Embryonic facial prominence (tissue), 1 donor: ENCODE measurements around the gene ERC2.

Experiments used
- DNase-seq: peaks from one replicate; pipeline ENCODE4 v3.0.0-alpha.2; 2016; ENCODE audit errors: extremely low spot score

Gene ERC2

DNA sequence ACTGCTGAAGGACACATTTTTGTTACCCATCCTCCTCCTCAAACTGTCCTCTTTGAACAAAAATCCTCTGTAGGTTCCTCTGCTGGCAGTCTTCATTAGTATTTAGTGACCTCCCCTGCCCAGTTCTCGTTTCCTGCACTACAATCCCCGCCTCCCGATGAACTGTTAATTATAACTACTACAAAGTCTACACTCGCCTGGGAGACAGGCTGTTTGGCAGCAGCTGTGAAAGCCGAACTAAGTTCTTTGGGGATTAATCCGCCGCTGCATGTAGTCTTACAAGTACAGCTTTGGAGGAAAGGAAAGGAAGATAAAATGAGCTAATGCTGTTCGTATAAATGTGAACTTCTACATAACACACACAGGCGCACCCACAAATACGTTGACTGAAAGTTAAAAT lies 821.2 kb downstream of the ERC2 start:
- no peak for DNase-seq

DNA sequence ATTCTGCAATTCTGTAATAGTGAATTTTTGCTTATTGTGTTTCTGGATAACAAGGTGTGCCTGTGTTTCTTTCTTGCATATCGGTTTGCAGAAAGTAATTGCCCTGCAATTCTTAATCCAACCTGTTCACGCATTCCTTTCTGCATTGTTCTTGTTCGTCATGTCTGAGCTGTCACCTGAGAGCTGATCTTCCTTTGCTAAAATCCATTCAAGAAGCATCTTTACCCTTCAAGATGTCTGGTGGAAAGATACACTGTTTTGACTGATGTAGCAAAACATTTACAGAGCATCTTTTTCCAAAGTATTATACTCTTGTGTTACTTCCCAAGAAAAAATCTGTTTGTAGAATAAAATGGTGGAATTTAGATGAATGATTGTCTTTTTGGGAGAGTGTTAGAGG lies 822.1 kb downstream of the ERC2 start:
- DNase-seq, result no peak

DNA sequence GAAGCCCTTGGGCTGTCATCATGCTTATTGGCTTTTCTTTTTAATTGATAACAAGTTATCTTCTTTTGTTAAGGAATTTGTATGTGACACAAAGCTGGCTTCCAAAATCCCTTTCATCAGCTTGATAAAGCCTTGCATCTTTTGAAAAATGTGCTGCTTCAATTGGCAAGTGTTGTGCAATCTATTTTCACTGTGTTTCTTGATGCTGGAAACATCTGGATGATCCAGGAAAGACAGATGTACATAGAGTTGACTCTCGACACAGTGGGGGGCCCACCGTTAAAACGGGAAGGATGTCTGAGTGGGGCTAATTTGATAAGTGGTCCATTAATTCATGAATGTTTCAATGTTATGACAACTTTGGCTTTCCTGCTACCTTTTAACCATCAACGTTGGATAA lies 822.8 kb downstream of the ERC2 start:
- DNase-seq, result no peak

DNA sequence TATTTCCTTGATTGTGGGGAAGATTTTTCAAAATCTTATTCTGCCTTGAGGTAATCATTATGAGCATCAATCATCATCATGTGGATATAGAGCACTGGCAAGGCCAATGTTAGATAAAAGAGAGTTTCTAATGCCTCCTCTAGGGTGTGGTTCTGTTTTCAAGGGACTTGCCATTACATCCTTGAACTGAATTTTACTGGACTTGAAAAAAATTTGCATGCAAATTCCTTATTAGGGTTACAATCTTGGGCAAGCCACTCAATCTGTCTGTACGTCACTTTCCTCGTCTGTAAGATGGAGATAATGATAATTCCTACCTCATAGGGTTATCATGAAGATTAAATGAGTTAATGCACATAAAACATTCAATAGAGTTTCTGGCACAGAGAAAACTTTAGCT lies 825.0 kb downstream of the ERC2 start:
- no peak for DNase-seq

DNA sequence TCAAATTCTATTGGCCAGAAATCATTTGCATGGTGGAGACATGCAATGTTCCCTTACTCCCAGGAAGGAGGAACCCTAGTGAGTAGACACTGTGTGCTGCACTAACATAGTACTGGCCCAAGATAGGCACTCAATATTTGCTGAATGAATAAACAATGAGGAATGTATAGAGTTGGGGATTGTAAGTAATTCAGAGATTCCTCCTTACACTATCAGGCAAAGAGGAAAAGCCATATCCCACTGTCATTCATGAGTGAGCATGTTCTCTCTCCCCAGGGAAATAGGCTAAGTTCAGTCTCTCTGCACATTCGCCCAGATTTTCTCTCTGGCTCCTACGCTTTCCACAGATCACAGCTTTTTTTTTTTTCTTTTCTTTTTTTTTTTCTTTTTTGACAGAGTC lies 826.3 kb downstream of the ERC2 start:
- no peak for DNase-seq

DNA sequence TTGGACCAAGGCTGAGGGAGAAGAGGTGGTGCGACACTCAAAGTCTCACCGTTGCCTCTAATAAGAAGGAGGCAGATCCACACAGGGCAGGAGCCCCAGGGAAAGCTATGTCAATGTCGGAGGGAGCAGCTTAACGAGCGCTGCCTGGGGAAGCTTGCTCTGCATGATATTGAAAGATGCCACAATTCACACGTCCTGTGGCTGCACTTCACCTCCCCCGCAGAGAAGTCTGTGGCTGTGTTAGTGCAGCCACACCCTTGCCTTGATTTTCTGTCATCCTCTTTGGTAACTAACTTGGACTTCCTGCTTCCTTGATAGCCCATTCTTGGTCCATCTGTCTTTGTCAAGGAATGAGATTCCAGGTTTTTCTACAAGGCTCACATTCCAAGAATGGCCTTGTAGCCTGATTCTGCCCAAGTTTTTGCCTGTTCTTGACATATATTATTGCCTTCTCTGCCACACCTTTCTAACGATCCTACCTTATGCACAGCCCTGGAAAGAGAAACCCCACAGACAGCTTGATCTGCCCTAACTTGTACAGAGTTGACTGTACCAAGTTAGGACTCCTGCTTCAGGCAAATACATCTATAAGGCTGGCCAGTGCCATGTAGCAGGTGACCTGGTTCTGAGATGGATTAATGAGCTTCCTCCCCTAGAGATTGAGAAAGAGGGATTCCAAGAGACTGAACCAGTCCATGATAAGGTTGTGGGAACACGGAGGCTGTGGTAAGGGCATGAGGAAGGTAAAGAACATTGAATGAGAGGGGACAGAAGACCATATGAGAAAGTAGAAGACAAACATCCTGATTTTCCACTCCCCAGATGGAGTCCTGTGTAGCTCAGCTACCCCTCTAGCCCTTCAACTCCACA lies 828.1 kb downstream of the ERC2 start:
- DNase-seq, result no peak

DNA sequence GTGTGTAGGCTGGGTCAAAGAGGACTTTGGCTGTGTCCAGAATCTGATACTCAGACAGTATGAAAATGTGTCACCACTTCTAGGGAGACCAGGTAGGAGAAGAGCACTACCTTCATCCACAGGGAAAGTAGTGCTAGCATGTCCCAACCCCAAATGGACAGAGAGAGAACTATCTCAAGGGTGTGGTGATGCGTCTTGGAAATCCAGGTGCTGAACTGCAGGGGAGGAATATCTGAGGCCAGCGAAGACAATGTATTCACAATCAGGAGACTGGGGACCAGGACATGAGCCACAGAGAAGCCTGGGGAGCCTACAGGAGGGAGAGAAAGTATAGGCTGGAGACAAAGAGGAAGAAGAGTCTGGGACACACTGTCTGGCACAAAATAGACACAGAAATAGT lies 829.1 kb downstream of the ERC2 start:
- DNase-seq, result no peak

DNA sequence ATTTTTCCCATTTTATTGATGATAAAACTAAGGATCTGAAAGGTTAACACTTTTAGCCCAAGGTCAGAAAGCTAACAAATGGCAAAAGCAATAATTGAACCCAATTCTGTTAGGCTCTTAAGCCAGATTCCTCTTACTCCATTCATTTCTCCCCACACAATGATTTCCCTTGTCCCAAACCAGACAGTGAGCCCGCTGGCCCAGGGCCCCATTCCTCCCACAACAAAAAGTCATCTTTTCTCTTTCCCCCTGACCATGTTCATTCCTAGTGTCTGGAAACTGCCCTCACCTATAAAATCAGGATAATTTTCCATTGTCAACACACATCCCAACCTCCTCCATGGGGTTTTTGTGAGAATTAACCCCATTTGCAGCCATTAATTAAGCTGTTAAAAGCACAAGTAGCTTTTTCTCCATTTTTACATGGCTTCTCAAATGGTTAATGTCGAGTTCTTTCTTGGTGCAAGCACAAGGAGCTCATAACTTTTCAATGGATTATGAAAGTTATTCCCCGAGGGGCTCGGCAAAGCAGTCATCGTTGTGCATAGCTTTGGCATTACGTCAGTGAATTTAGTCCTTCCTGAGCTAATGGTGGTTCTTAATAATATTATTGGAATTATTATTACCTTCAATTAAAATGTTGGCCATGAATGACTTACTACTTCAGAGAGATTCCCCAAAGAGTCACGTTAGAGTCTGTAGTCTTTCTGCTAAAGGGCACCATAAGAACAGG lies 830.2 kb downstream of the ERC2 start:
- DNase-seq, result no peak

DNA sequence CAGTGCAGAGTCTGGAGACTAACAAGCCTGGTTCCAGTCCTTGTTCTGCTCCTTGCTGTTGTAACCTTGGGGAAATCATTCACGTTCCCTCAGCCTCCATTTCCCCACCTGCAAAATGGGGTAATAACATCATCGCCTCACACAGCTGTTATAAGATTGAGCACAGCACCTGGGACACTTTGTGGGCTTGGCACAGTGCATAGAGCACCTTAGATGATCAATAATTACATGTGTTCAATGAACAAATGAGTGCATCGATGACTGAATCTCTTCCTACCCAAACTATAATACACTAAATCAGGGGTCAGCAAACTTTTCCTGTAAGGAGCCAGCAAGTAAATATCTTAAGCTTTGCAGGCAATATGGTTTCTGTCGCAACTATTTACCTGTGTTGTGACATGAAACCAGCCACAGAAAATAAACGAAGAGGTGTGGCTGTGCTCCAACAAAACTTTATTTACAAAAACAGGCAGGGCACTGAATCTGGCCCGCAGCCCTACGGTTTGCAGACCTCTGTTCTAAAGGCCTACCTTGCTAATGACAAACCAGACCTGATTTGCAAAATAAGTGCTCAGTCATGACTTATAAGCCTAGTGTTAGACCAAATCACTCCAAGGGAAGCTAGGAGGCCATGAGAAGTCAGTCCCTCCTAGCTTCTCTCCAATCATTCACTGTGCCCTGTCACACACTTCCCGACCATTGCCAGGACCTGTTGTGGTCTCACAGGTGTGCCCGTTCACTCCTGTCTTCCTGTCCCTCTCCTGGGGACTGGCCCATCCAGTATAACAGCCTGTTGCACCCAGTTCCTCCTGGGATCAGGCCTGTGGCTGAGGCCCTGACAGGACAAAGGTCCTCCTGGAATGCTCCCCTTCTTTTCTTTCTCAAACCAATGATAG lies 831.7 kb downstream of the ERC2 start:
- no peak for DNase-seq

DNA sequence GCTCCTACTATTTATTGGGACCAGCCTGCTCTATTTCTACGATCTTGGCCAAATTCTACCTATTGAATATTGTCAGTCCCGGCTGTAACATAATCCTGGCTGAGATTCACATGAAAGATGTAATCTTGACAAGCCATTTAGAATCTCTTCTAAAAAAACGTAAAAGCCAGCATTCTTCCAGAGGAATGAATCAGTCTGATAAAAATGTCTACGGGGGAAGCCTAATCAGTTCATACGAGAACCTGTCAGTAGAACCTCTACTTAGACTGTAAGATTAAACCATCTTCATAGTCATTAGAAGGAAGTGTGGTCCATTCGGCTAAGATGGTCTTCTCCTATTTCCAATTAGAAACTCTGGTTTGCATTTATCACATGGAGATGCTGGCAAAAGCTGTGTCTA lies 833.9 kb downstream of the ERC2 start:
- DNase-seq, result no peak

DNA sequence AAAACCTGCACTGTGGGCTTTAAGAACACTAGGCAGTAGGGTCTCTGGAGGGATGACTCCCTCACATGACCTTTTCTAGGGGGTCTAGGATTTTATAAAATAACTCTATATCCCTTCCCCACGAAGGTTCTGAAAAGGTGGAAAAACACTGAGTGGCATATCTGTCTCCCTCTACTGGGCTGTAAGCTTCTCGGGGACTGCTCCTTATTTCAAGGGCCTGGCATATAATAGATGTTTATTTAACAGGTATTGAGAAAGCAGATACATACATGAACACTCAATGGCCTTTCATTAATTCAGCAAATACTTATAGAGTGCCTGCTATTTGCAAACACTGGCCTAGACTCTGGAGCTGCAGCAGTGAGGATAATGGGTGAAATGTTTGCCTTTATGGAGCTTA lies 834.9 kb downstream of the ERC2 start:
- no peak for DNase-seq

DNA sequence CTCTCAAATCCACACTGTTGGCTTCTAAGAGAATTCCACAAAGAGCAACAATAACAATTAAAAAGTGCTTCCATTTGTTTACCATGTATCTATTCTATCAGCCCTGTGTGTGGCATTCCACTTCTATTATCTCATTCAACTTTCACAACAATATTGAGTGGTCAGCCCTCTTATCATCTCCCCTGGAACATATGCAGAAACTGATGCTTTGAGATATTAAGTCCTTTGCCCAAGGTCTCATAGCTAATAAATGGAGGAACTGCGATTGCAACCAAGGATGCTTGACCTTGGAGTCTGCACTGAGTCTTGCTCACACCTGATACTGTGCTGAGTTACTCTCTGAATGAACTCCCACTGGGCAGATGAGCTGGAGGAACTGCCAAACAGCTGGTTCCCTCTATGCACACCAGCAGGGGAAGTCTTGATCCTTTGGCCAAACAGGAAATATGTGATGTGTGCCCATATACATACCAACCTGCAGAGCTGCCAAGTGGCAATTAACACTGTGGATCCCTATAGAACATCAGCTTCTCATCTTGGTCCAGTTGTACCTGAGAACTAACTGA lies 836.4 kb downstream of the ERC2 start:
- no peak for DNase-seq

DNA sequence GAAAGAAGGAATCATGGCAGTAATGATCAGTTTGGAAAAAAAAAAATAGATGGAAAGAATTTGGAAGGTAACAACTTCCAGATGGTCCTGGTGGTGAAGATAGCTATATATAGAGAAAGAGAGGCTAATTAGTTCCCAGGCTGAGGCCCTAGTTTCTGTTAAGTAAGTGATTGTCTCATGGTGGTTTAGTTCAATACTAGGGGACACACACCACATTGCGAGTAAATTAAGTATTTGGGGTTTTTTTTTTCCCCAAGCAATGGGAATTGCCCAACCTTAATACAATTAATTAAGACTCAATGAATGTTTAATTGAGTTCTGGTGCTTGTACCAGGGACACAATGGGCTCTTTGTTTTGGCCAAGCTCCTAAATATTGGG lies 837.4 kb downstream of the ERC2 start:
- no peak for DNase-seq

DNA sequence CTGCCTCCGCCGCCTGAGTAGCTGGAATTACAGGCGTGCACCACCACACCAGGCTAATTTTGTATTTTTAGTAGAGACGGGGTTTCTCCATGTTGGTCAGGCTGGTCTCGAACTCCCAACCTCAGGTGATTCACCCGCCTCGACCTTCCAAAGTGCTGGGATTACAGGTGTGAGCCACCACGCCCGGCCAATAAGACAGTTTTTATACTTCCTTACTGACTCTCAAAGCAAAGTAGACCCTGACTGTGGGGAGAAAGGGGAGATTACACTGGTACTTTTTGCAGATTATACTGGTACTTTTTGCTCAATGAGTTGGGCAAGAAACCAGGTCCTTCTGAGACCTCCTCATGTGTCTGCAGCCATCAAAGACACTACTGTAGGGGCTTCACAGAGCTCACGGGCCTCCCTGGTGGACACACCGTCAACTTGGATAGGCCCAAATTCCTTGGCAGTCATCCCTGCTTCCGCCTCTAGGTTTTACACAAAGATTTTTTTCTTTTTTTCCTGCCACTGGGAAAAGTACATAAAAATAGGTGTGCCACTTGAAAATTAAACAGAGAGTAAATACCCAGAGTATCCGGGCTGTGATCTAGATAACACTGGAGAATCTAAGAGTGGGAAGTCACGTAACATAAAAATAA lies 837.9 kb downstream of the ERC2 start:
- no peak for DNase-seq

DNA sequence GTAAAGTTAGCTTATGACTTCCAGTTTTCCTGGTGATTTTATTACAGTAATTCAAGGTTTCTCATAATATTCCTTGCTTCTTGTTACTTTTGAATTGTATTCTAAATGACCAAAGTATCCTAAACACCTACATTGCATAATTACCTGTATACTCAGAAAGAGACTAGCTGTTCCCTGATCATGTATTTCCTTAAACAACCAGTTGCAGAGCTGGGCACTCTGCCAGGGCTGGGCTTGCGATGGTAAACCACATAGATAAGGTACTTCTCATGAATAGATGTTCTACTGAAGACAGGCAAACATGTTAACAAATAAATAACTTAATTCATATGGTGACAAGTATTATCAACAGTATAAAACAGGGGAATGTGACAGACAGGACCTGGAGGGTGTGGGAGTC lies 838.8 kb downstream of the ERC2 start:
- no peak for DNase-seq

DNA sequence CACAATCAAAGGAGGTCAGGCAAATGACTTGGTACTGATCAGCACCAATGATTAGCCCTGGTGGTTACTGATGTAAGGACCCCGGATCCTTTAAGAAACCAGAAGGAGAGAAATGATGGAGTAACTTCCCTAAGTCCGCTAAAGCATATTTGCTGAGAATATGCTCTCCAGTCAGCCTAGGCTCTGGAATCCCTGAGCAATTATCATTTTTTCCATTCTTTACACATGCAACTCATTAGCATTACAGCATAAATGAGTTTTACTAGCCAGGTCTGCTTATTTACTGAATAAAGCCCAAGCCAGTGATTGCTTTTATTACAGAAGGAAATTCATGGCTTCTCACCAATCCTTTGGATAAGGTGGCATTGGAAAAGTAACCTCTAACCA lies 842.0 kb downstream of the ERC2 start:
- DNase-seq, result no peak

DNA sequence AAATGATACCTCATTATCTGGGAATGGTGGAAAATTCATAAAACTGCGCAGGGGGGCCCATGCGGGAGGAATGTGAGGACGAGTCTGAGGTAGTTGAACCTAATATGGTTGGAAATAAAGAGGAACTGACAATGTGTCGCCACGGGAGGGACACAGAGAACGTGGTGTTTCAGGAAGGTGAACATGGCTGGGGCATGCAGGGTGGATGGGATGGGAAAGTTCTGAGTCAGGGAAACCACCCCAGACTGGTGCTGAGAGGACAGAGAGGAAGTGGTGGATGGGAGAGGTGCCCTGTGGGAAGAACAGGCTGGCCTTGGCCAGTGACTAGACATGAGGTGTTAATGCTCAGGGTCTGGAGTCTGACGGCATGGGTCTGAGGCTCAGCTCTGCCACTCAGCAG lies 844.0 kb downstream of the ERC2 start:
- no peak for DNase-seq

DNA sequence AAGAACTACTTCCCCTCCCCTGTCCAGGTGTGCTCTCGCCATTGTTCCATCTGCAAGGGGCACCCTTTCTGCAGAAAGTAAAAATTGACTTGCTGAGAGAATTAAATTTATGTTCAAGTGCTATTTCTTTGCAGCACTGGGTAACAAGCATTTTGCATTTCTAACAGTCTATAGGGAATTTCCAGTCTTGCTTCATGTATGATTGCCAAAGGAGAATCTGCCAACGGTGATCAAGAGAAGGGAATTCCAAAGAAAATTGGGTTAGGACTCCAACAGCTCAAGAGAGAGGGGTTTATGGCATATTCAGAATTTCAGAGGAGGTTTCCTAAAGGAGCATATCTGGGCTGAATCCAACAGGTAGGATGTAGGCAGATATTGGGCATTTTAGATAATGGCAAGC lies 844.5 kb downstream of the ERC2 start:
- DNase-seq, result no peak

DNA sequence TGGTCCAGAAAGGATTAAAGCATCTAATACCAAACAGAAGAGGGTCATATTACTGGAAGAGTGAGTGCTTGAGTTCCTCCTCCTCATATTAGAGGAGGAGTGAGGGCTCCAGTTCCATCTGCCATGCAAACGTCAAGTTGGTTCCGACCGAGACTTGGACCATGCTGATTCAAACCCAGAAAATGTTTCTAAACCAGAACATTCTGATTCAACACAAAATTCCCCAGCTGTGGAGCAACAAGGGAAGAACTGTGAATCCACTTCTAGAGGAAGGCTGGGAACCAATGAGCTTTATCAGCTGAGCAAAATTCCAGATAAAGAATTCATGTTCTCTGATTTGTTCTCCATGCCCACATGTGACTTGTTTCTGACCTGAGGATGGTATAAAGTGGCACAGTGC lies 845.5 kb downstream of the ERC2 start:
- no peak for DNase-seq

DNA sequence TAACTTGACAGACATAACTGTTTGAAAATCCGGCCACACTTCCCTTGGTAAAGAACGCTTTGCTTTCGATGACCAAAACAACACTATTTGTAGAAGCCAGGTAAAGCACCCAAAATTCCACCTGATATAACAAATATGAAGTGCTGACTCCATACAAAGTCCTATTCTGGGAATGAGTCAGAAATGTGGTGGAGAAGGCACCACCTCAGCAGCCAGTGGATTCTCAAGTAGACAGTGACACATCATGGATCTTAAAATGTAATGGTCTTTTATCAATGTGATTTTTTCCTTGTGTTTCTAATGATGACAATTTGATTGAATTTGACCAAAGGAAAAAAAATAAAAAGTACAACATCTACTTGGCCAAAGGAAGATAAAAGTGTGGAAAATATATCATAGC lies 846.2 kb downstream of the ERC2 start:
- no peak for DNase-seq

DNA sequence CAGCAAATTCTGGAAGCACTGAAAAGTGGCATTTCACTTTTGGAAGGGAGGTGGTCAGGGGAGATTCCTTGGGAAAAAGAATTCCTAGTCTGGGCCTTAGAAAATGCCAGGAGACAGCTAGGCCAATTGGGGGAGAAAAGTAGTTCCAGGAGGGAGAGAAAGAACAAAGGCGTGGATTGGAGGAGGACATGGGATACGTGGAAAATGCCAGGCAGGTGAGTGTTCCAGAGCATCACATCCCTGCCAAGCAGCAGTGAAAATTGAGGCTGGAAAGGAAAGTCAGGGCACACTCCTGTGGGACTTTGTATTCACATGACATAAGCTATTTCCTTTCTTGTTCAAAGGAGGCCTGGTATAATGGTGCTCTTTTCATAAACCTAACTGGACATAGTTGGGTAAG lies 846.6 kb downstream of the ERC2 start:
- no peak for DNase-seq

DNA sequence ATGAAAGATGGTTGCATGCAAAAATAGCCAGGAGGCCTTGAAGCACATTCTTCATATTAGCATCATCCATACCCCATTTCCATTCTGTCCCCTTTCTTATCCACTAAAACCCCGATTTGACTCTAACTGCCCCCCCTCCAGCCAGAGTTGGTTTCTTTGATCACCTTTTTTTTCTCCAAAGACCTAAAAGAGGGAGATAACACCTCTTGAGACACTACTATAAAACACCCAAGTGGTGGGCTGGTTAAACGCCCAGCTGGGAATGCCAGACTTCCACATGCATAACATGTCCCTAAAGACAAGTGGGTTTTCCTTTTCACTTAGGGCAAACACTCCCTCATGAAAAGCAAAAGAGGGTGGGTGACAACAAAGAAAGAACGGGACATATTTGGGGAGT lies 847.2 kb downstream of the ERC2 start:
- DNase-seq, result no peak
